GM18870 (cell line): ENCODE data around the gene MKI67.
A peak's percentile ranks its signal among the peaks of the same experiment; 100 is the strongest.

Experiments used
- ATAC-seq: cut with Tn5 transposase; IDR thresholded peaks from one replicate; pipeline ENCODE4 v1.9.1; 2021; ENCODE audit warnings: moderate library complexity; ENCODE audit not compliant: unreplicated experiment

The MKI67 gene

GRCh38 chr10:128055061-128055868 lies 71.0 kb downstream of the MKI67 start:
- ATAC-seq = no peak

GRCh38 chr10:128054163-128054970 lies 71.9 kb downstream of the MKI67 start:
- ATAC-seq = no peak

GRCh38 chr10:128053356-128053755 lies 72.9 kb downstream of the MKI67 start:
- no peak for ATAC-seq

GRCh38 chr10:128052696-128053095 lies 73.5 kb downstream of the MKI67 start:
- ATAC-seq = no peak

- no peak for ATAC-seq
Measured at GRCh38 chr10:128051548-128051947, 74.7 kb downstream of the MKI67 start.

- no peak for ATAC-seq
Measured at GRCh38 chr10:128050936-128051335, 75.3 kb downstream of the MKI67 start.

- ATAC-seq = no peak
Measured at GRCh38 chr10:128050121-128050516, 76.1 kb downstream of the MKI67 start.

GRCh38 chr10:128049226-128050120 lies 76.8 kb downstream of the MKI67 start:
- no peak for ATAC-seq

- ATAC-seq = no peak
Measured at GRCh38 chr10:128048819-128049210, 77.4 kb downstream of the MKI67 start.

GRCh38 chr10:128047991-128048818 lies 78.0 kb downstream of the MKI67 start:
- ATAC-seq = peak; percentile 32

GRCh38 chr10:128047351-128047750 lies 78.9 kb downstream of the MKI67 start:
- ATAC-seq = peak; percentile 95

GRCh38 chr10:128046953-128047290 lies 79.3 kb downstream of the MKI67 start:
- peak; percentile 1 for ATAC-seq
